CD4-positive, alpha-beta T cell (primary cell): ENCODE measurements around the gene PRAMEF11. TPM values are rescaled to one million over a fixed set of nuclear protein-coding genes. Genes with fewer than 3 reads are reported as not detected.
"Not testable (repeated sequence)": the region's sequence is repeated elsewhere in the genome, so short reads cannot be mapped to it uniquely, and the experiment has no call there.

Source experiments
- ATAC-seq: fragments of 200-7000 bp; cut with Tn5 transposase; one replicate; pipeline ENCODE4 v1.10.0; 2022; ENCODE audit warnings: mild to moderate bottlenecking; ENCODE audit not compliant: poor library complexity
- CTCF ChIA-PET: fragments of 350-600 bp; sonication (Branson Sonifier 250); formaldehyde crosslinking; loops from one replicate; lab custom pipeline; 2021; ENCODE audit warnings: antibody characterized with exemption, inconsistent platforms; lab: Charles Lee
- POLR2A ChIA-PET: fragments of 350-600 bp; sonication (Branson Sonifier 250); formaldehyde crosslinking; loops from one replicate; lab custom pipeline; 2021; ENCODE audit warnings: antibody characterized with exemption, inconsistent platforms; lab: Charles Lee
- DNase-seq, 14 experiments: peaks; one replicate each; pipeline ENCODE4 v3.0.0-alpha.2; 2013 to 2020; ENCODE audit warnings: mixed read lengths in 2 of 14
- H3K27ac ChIP-seq, 2 donors: one replicate each; pipeline versions ENCODE4 v1.5.1 to v1.7.0; 2013; ENCODE audit warnings: low read length in 2 of 2, low read depth in 1 of 2, mild to moderate bottlenecking in 1 of 2
- H3K27me3 ChIP-seq, 2 experiments: 1 replicate in 1 of 2; 2 replicates in 1 of 2; pipeline versions ENCODE4 v1.6.1 to v1.7.0; 2013; ENCODE audit warnings: low read length in 2 of 2, control low read depth in 1 of 2, mild to moderate bottlenecking in 1 of 2, moderate library complexity in 1 of 2; ENCODE audit not compliant: insufficient read depth in 2 of 2, control insufficient read depth in 1 of 2
- H3K36me3 ChIP-seq: one replicate; pipeline ENCODE4 v1.6.1; 2013; ENCODE audit warnings: low read length, control low read depth; ENCODE audit not compliant: insufficient read depth
- H3K4me1 ChIP-seq: one replicate; pipeline ENCODE4 v1.6.1; 2013; ENCODE audit warnings: low read length, control low read depth; ENCODE audit not compliant: insufficient read depth
- H3K4me3 ChIP-seq: one replicate; pipeline ENCODE4 v1.5.1; 2013; ENCODE audit warnings: mild to moderate bottlenecking, low read length, moderate library complexity
- H3K9me3 ChIP-seq, 2 experiments: 1 replicate in 1 of 2; 2 replicates in 1 of 2; pipeline versions ENCODE4 v1.6.1 to v1.7.0; 2013; ENCODE audit warnings: low read length in 2 of 2, mild to moderate bottlenecking in 2 of 2, control low read depth in 1 of 2, moderate library complexity in 1 of 2; ENCODE audit not compliant: control insufficient read depth in 1 of 2, insufficient read depth in 1 of 2
- H3K27ac Mint-ChIP-seq: one replicate; pipeline ENCODE4 v1.8.0; 2020; ENCODE audit warnings: mixed read lengths
- H3K27me3 Mint-ChIP-seq: one replicate; pipeline ENCODE4 v1.8.0; 2021; ENCODE audit warnings: mixed read lengths
- H3K36me3 Mint-ChIP-seq: one replicate; pipeline ENCODE4 v1.8.0; 2021; ENCODE audit warnings: low read depth, mixed read lengths
- H3K4me1 Mint-ChIP-seq: one replicate; pipeline ENCODE4 v1.8.0; 2021; ENCODE audit warnings: low read depth, mixed read lengths
- H3K4me3 Mint-ChIP-seq: one replicate; pipeline ENCODE4 v1.8.0; 2020; ENCODE audit warnings: mild to moderate bottlenecking, mixed read lengths
- H3K9me3 Mint-ChIP-seq: one replicate; pipeline ENCODE4 v1.8.0; 2020; ENCODE audit warnings: mixed read lengths
- CTCF ChIP-seq: fragments of 200-600 bp; IDR thresholded peaks from one replicate; pipeline ENCODE4 v1.8.0; 2022; ENCODE audit warnings: antibody characterized with exemption, mild to moderate bottlenecking
- intact Hi-C, 2 experiments: fragments of 100-400 bp; cut with DNase I in 1 of 2; cut with micrococcal nuclease in 1 of 2; formaldehyde crosslinking; loops; one replicate each; pipeline versions ENCODE4 v1.15.1 to v1.9.0; 2023 to 2025; cut with DNase I, micrococcal nuclease
- total RNA-seq, 174 experiments: library from RNA in 2 of 174; stranded (reverse) in 2 of 174; gene quantifications; one replicate each; pipeline ENCODE4 v1.2.3 and lab custom pipeline; 2021 to 2026

Gene PRAMEF11
- total RNA-seq, 2 experiments from 2014 or later, result not detected

DNA sequence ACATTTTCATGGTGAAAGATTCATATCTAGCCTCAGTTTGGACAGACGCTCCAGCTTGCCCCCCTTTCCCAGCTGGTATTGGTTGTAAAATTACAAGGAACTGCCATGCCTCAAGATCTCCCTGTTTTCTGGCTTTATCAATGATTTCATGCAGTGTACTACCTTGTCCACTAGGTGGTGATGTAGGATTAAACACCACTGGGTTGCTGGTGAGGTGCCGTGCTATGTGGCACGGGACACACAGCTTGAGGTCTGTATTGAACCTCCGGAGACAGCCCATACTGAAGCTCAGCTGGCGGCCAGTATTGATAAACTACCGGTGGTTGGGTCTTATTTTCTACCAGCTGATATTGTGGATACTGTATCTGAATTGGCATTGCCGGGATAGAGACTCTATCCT, 47.4 kb downstream of the PRAMEF11 start:
- ATAC-seq, intact Hi-C loops, H3K27me3 ChIP-seq, H3K4me1 Mint-ChIP-seq, H3K4me1 ChIP-seq, POLR2A ChIA-PET, DNase-seq, H3K36me3 Mint-ChIP-seq, CTCF ChIA-PET, H3K4me3 Mint-ChIP-seq, H3K27ac ChIP-seq, H3K27ac Mint-ChIP-seq, H3K4me3 ChIP-seq, H3K36me3 ChIP-seq: not testable (repeated sequence)
- Mint-ChIP-seq H3K9me3 (peaks cover 11% of the 10 kb centered on the region), H3K27me3 (peaks cover 14% of the 10 kb centered on the region)
- H3K9me3 ChIP-seq, result peaks cover 16 to 29% of the 10 kb centered on the region in 2 experiments

- H3K36me3 ChIP-seq, intact Hi-C loops, H3K27ac ChIP-seq, H3K4me3 Mint-ChIP-seq, H3K4me1 ChIP-seq, ATAC-seq, H3K27ac Mint-ChIP-seq, H3K4me3 ChIP-seq, POLR2A ChIA-PET, DNase-seq, H3K36me3 Mint-ChIP-seq, H3K27me3 ChIP-seq, H3K4me1 Mint-ChIP-seq, CTCF ChIA-PET: not testable (repeated sequence)
- Mint-ChIP-seq H3K9me3 (peaks cover 11% of the 10 kb centered on the region), H3K27me3 (peaks cover 29% of the 10 kb centered on the region)
- H3K9me3 ChIP-seq, result peaks cover 8 to 29% of the 10 kb centered on the region in 2 experiments
Observed at GRCh38 chr1:12781488-12781887, 49.7 kb downstream of the PRAMEF11 start.

- H3K36me3 Mint-ChIP-seq, result no peaks in the 10 kb centered on the region
- TF ChIP-seq CTCF, result no peak
- no peaks in the 10 kb centered on the region for H3K4me1 Mint-ChIP-seq
- no peak overlapping the region for H3K27ac Mint-ChIP-seq
- ATAC-seq (no peak), DNase-seq (no peak)
- Histone ChIP-seq H3K27ac (no peak overlapping the region), H3K9me3 (peaks cover 4 to 6% of the 10 kb centered on the region in 2 experiments), H3K36me3 (no peaks in the 10 kb centered on the region), H3K4me3 (no peak overlapping the region), H3K27me3 (no peaks in the 10 kb centered on the region), H3K4me1 (no peaks in the 10 kb centered on the region)
- H3K9me3 Mint-ChIP-seq, result peaks cover 2% of the 10 kb centered on the region
- H3K4me3 Mint-ChIP-seq, result no peak overlapping the region
- intact Hi-C loops, result no loop called here
- CTCF ChIA-PET, result no interaction called here
- H3K27me3 Mint-ChIP-seq, result peaks cover 51% of the 10 kb centered on the region
- POLR2A ChIA-PET, result no interaction called here
Observed at GRCh38 chr1:12778907-12779306, 52.3 kb downstream of the PRAMEF11 start.

DNA sequence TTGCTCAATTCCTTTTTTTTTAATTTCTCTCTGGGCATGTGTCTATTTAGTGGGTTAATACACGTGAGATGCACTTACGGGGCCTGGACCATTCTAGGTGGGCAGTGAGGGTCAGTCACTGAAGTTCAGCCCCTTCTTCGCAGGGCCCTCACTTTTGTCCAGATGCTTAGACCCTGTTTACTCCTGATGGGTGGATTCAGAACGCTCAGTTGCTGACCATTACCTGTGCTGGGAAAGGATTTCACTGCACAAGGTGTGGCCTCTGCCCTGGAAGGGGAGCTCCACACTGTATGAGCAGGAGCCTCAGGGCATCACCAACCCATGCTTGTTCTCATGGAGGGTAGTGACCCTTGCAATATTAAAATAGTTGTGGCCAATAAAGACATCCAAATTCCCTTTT, 53.1 kb downstream of the PRAMEF11 start:
- DNase-seq (no peak), ATAC-seq (no peak)
- intact Hi-C loops, result no loop called here
- no peaks in the 10 kb centered on the region for H3K36me3 Mint-ChIP-seq
- H3K4me1 Mint-ChIP-seq, result no peaks in the 10 kb centered on the region
- H3K27ac Mint-ChIP-seq, result no peak overlapping the region
- no peaks in the 10 kb centered on the region for H3K27me3 ChIP-seq
- H3K27me3 Mint-ChIP-seq, result peaks cover 53% of the 10 kb centered on the region
- no peaks in the 10 kb centered on the region for H3K4me1 ChIP-seq
- peaks cover under 1% of the 10 kb centered on the region in 2 experiments for H3K9me3 ChIP-seq
- no peaks in the 10 kb centered on the region for H3K36me3 ChIP-seq
- ChIA-PET POLR2A (no interaction called here), CTCF (no interaction called here)
- H3K4me3 ChIP-seq, result no peak overlapping the region
- no peaks in the 10 kb centered on the region for H3K9me3 Mint-ChIP-seq
- no peak overlapping the region for H3K4me3 Mint-ChIP-seq
- TF ChIP-seq CTCF, result no peak
- no peak overlapping the region for H3K27ac ChIP-seq
